GM18526 (cell line): Measurements from ENCODE around the gene PVALB.
A peak's percentile ranks its signal among the peaks of the same experiment; 100 is the strongest.

Experiments used
- POLR2A ChIP-seq: IDR thresholded peaks from 3 replicates; pipeline ENCODE4 v1.6.1; 2011; ENCODE audit not compliant: insufficient read length; ENCODE audit errors: extremely low read depth

The PVALB gene, protein sequence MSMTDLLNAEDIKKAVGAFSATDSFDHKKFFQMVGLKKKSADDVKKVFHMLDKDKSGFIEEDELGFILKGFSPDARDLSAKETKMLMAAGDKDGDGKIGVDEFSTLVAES

DNA sequence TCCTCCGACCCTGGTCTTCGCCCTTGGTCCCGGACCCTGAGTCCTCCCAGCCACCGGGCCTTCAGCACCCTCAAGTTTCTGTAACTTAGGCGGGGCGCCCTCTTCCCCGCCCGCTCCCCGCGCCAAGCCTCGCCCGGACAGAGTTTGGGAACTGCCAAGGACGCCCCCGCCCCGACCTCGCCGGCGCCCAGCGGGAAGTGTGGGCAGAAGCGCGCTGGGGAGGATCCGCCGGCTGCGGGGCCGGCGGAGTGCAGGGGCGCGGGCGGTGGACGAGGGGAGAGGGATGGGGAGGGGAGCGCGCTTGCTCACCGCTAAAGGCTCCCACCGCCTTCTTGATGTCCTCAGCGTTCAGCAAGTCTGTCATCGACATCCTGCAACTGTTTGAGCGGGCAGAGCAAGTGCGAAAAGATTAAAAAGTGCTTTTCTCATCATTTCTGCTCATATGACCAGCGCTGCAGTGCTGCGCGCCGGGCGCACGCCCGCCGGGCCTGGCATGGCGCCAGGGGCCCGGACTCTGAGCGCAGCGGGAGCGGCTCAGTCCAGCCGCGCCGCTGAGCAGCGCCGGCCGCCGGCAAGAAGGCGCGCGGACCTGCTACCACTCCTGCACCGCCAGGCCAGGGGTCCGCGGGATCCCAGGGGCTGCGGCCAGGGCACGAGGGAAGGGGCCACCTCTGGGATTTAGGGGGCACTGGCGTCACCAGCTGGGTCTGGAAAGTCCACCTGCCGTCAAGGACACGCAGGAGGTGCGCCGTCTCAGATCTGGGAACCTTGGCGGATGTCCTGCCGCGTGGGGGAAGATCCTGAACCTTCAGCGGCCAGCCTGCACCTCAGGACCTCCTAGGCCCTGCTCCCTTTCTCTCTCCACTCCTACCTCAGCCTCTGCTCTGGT is at the start of gene PVALB:
Gene PVALB, minus strand, starts transcription at position 400 of the 889 bp plus-strand sequence. Its CDS starts 30 bp downstream, at position 370.
- no peak for TF ChIP-seq POLR2A

DNA sequence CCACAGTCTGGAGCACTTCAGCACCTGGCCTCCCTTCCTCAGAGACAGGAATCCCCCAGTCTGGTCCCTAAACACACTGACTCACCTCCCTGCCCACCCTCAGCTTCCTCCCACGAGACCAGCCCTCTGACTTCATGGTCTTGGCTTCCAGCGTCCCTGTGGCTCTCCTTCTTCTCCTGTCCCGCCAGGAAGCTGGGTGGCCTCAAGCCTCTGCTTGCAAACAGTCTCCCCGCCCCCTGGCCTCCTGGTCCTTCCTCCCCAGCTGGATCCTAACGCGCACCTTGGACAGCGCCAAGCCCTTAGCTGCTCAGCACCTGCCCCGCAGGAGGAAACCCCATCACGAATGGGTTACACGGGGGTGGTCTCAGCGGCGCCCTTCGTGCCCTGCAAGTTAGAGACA is 48.5 kb upstream of the PVALB start:
- TF ChIP-seq POLR2A, result no peak

DNA sequence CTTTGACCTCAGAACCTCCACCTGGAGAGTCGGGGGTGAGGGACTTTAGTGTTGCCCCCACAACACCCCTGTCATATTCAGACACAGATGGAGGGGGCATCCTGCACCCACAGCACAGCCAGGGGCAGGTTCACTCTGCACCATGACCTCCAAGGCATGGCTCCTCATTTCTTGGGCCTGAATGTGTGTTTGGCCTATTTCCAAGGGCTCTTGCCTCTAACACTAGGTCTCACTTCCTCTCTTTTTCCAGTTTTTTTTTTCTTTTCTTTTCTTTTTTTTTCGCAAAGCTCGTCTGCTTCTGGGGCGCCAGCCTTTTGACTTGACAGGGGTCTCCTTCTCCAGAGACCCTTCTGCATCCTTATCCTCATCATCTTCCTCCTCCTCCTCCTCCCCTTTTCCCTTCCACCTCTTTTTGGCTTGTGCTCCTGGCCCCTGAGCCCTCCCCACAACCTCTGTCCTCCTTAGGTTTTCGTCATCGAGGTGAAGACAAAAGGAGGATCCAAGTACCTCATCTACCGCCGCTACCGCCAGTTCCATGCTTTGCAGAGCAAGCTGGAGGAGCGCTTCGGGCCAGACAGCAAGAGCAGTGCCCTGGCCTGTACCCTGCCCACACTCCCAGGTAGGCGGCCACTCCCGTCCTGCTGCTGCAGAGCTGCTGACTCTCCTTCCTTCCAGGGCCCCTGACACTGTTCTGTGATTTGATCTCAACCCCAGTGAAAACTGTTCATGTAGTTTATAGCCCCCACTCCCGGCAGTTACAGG is 47.8 kb upstream of the PVALB start:
- TF ChIP-seq POLR2A, result no peak

DNA sequence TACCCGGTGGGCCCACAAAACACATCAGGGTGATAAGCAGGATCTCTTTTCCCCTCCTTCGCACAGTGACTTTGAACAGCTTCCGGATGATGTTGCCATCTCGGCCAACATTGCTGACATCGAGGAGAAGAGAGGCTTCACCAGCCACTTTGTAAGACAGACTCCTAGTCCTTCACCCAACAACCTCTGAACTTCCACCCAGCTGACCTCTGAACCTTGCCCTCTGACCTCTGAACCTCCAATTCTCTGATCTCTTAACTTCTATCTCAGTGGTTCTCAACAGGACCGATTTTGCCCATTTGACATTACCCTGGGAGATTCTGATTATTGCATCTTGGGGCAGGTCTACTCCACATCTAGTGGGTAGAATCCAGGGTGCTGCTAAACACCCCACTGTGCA is 47.1 kb upstream of the PVALB start:
- TF ChIP-seq POLR2A, result no peak

DNA sequence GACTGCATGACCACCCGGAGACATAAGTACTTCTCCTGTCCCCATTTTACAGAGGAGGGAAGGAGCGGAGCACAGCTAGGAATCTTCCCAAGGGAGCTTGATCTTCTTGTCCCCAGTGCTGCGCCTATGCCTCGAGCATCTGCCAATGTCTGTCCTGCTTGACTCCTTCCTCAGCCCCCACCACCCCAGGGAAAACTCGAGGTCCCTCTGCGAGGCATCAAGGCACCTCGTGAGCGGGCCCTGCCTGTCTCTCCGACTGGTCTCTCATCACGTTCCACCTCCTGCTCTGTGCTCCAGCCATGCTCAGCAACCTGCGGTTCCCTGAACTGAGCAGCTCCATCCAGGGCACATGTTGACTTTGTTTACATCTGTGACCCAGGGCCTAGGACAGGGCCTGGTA is 46.4 kb upstream of the PVALB start:
- no peak for TF ChIP-seq POLR2A

DNA sequence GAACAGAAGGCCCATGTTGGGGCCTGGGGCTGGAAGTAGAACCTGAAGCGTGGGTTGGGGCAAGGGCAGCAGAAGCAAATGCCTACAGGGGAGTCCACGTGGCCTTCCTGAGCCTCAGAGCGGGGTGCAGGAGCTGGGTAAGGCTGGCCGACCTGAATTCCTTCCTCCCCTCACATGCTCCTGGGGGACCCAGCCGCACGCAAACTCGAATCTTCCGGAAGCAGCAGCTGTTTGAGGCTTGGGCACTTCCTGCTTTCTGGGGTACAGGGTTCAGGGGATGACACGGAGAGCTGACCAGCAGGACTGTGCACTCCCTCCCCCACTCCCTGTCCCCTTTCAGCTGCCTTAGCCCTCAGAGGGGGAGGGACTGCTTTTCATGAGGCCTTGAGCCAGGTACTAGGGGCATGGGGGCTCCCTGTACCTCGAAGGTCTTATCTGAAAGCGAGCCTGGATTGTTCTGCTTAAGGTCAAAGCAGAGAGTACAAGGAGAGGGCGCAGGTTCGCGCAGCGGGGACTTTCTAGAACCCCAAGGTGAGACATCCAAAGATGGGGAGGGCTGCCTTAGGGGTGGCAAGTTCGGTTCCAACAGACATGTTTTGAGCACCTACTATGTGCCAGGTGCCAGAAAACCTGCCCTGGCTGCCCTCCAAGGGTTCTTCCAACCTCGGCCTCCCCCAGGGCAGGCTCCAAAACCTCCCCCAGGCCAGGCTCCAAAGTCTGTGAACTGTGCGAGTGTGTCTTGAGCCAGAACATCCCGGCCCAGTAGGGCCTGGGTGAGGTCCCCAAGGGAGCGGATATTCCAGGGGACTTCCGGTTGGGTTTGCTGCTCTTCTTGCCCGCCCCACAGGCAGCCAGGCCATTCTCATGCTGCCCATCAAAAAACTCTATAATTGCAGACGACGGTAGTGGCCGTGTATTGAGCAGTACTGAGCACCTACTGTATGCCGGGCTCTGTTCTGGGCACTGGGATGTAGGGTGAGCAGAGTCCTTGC is 45.7 kb upstream of the PVALB start:
- TF ChIP-seq POLR2A, result peak; percentile 46

DNA sequence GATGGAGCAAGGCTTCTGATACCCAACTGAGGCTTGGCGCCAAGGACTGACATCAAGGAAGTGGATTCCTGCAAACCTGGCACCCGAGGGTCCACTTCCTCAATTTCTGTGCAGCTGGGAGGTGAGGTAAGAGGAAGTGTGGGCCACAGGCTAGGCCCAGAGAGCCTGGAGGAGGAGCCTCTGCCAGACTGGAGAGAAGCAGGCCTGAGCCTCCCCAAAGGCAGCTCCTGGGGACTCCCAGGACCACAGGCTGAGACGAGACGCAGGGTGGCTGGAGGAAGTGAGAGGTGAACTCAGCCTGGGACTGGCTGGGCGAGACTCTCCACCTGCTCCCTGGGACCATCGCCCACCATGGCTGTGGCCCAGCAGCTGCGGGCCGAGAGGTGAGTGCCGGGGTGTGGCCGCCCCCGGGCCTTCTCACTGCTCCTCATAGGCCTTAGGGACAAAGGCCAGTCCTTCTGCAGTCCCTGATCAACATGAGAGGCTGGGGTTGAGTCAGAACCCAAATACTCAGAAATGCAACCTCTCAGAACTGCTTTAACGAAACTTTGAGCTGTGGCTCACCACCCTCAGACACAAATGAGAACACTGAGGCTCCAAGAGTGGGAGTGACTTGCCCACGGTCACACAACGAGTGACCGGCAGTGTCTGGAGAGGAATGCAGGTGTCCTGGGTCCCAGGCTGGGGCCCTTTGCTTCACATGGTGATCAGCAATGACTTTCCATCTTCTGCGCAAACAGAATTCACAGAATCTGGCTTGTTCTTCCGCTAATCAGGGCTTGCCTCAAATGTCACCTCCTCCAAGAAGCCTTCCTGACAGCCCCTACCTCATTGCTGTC is 44.2 kb upstream of the PVALB start, which contains the start of gene NCF4:
Gene NCF4, plus strand, starts transcription at position 186 of the 839 bp plus-strand sequence. Its CDS starts 166 bp downstream, at position 352.
- peak; percentile 66 for TF ChIP-seq POLR2A

DNA sequence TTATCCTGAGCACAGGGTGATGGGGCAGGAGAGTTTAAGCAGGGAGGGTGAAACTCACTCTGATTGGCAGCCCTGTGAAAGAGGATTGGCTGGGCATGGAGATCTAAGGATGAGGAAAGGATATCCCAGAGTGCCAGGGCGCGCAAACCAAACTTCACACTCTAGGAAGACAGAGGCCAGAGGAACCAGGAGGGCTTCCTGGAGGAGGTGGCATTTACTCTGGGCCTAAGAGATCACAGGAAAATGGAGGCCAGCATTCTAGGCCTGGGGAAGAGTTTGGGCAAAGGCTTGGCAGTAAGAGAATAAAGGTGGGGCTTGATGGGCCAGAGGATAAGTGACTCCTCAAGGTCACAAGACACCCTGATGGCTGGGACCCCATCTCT is 43.6 kb upstream of the PVALB start:
- TF ChIP-seq POLR2A, result no peak

DNA sequence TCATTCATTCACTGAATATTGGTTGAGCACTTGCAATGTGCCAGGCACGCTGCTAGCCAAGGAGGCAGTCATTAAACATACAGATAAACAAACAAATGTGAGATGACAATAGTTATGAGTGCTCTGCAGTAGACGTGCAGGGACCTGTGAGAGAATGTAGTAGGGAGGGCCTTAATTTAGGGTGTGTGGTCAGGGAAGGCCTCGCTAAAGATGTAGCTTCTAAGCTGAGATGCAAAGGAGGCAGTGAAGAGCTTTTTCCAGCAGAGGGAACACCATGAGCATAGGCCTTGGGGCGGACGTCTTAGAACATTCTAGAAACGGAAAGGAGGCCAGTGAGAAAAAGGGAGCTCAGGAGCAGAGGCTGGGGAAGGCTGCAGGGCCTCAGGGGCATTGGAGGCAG is 43.2 kb upstream of the PVALB start:
- no peak for TF ChIP-seq POLR2A

DNA sequence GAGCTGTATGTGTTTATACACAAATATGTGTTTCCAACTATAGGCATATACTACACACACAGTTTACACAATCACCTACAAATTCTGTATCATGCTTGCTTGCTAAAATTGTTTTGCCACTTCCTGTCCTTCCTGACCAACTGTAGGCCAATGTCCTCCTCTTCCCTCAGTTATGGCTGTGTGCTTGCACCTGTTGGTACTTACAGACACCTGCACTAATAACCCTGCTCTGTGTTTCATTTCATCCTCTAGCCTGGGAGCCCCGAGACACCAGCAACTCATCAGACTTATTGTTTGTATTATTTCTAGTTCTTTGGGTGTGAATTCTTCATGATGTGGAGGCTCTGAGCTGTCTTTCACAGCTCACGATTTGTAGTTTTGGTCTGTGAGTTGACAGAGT is 42.1 kb upstream of the PVALB start:
- TF ChIP-seq POLR2A, result no peak

DNA sequence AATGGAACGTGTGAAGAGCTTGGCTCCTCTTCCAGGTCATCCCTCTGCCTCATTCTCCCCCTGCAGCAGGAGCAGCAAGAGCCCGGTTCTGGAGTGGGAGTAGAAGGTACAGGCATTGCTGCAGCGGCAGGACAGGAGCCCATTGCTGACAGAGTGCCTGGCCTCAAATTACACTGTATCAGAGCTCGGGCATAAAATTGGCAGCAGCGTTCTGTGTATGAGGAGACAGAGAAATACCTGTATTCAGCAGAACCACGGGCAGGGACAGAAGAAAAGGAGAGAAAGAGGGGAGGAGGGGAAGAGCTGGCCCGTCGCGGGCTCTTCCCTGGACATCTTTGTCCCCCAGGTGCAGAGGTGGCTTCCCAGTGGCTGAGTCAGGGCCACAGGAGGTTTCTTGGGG is 41.3 kb upstream of the PVALB start:
- TF ChIP-seq POLR2A, result no peak

DNA sequence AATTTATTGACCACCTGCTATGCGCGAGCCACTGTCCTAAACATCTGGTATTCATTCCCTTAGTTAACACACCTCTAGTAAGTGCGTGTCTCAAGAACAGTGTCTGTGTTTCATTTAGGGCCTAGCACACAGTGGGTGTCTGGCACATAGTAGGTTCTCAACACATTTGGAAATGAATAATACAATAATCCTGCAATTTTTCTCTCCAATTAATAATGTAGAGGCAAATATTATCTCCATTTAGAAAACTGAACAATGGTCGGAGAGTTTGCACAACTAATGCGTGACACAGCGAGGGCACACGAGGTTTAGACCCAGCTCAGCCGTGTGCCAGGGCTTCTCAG is 39.9 kb upstream of the PVALB start:
- no peak for TF ChIP-seq POLR2A

DNA sequence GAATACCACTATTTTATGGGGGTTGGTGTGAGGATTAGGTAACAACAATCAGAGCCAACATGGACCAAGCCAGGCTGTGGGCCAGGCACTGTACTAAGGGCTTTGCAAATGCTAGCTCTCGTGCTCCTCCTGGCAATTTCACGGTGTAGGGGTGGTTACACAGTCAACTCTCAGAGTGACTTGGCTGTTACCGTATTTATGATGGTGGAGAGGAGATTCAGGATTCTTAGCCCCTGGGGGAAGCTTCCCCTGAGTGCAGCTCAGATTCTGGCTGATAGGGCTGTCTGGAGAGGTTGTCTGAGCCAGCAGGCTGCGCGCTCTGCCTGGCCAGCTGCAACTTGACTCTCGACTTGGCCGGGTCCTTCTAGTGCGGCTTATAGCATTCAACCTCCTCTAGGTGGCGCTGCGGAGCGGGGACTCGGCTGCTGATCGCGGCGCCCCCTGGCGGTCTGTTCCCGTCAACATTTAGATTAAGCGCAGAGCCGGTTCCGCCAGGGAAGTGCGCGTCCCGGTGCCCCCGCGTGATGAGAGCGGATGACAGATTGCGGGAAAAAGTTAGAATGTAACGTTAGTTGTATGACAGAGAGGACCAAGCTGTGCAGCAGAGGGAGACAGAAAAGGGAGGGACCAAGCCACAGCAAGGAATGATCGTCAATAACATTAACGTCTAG is 39.4 kb upstream of the PVALB start:
- TF ChIP-seq POLR2A, result no peak
